HG03280 (cell line): ENCODE results near the gene EPC2.

Experiments used
- ATAC-seq: cut with Tn5 transposase; IDR thresholded peaks from one replicate; pipeline ENCODE4 v1.9.1; 2021; ENCODE audit warnings: mild to moderate bottlenecking, moderate library complexity; ENCODE audit not compliant: unreplicated experiment

The EPC2 gene

GRCh38 chr2:148802448-148803220, 158.1 kb downstream of the EPC2 start:
- no peak for ATAC-seq

GRCh38 chr2:148810081-148810480, 165.5 kb downstream of the EPC2 start:
- no peak for ATAC-seq

- ATAC-seq: no peak
Observed at GRCh38 chr2:148812306-148812705, 167.8 kb downstream of the EPC2 start.

GRCh38 chr2:148813603-148814065, 169.1 kb downstream of the EPC2 start:
- ATAC-seq: peak; percentile 99

GRCh38 chr2:148814143-148814859, 169.8 kb downstream of the EPC2 start:
- no peak for ATAC-seq

GRCh38 chr2:148814860-148815419, 170.4 kb downstream of the EPC2 start:
- ATAC-seq: no peak

- ATAC-seq: no peak
Observed at GRCh38 chr2:148816176-148816575, 171.6 kb downstream of the EPC2 start.

- no peak for ATAC-seq
Observed at GRCh38 chr2:148817210-148817708, 172.7 kb downstream of the EPC2 start.

- ATAC-seq: no peak
Observed at GRCh38 chr2:148819019-148819585, 174.6 kb downstream of the EPC2 start.

GRCh38 chr2:148824190-148824589, 179.6 kb downstream of the EPC2 start:
- ATAC-seq: no peak

GRCh38 chr2:148826791-148827190, 182.2 kb downstream of the EPC2 start:
- ATAC-seq: no peak

- ATAC-seq: no peak
Observed at GRCh38 chr2:148828941-148829340, 184.4 kb downstream of the EPC2 start.

- ATAC-seq: no peak
Observed at GRCh38 chr2:148829618-148830017, 185.1 kb downstream of the EPC2 start.

GRCh38 chr2:148832637-148833036, 188.1 kb downstream of the EPC2 start:
- no peak for ATAC-seq
